Measurements from ENCODE around the gene DFFB.

- TF ChIP-seq CTCF (conservative IDR thresholded peaks at IDR 0.05; ENCODE audit: low read depth, low read length): no peak
- TF ChIP-seq USF2 (IDR thresholded peaks at IDR 0.05; ENCODE audit: low read depth, low read length): no peak
- TF ChIP-seq POLR2A (IDR thresholded peaks at IDR 0.05; ENCODE audit: low read depth, low read length): no peak
- TF ChIP-seq RAD21 (IDR thresholded peaks at IDR 0.05; ENCODE audit: low read length): no peak
These were observed 39.2 kb downstream of the DFFB start for GRCh38 chr1:3896396-3897000.
